ENCODE results near the gene AADACL3. TPM values are rescaled to one million over a fixed set of nuclear protein-coding genes. Genes with fewer than 3 reads are reported as not detected.
"Not testable (repeated sequence)": the region's sequence is repeated elsewhere in the genome, so short reads cannot be mapped to it uniquely, and the experiment has no call there.

Gene AADACL3
- total RNA-seq, 2 donors from 2014 or later, result not detected

DNA sequence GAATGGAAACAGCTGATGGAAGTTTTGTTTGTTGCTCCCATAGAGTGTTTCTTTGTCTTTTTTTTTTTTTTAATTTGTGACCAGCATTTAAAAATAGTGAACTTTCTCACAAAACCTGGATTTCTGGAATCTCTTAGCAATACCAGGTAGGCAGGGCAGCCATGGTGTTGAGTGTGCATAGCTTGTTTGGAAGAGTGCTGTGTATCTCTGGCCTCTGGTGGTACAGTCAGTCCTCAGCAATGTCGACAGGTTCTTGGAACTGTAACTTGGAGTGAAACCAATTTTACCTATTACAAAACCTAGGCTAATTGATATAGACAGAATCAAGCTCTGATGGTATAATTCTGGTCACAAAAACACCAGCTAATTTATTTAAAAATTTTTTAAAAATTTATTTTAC is 6.7 kb downstream of the AADACL3 start:
- Histone ChIP-seq H3K4me3 (no peak overlapping the region), H3K27ac (no peak overlapping the region), H3K27me3 (no peaks in the 10 kb centered on the region), H3K36me3 (no peaks in the 10 kb centered on the region), H3K4me1 (no peaks in the 10 kb centered on the region), H3K9me3 (no peaks in the 10 kb centered on the region)
- TF ChIP-seq, protein P1, sequence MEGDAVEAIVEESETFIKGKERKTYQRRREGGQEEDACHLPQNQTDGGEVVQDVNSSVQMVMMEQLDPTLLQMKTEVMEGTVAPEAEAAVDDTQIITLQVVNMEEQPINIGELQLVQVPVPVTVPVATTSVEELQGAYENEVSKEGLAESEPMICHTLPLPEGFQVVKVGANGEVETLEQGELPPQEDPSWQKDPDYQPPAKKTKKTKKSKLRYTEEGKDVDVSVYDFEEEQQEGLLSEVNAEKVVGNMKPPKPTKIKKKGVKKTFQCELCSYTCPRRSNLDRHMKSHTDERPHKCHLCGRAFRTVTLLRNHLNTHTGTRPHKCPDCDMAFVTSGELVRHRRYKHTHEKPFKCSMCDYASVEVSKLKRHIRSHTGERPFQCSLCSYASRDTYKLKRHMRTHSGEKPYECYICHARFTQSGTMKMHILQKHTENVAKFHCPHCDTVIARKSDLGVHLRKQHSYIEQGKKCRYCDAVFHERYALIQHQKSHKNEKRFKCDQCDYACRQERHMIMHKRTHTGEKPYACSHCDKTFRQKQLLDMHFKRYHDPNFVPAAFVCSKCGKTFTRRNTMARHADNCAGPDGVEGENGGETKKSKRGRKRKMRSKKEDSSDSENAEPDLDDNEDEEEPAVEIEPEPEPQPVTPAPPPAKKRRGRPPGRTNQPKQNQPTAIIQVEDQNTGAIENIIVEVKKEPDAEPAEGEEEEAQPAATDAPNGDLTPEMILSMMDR (IDR thresholded peaks at IDR 0.05), result no peak
- DNase-seq (ENCODE audit: low spot score), result no peak

- H3K27ac ChIP-seq, result no peak overlapping the region
- DNase-seq (ENCODE audit: low spot score), result no peak
- no peak overlapping the region for H3K4me3 ChIP-seq
- TF ChIP-seq, protein P1 (IDR thresholded peaks at IDR 0.05), result no peak
- H3K27me3 ChIP-seq, result no peaks in the 10 kb centered on the region
- H3K4me1 ChIP-seq, result no peaks in the 10 kb centered on the region
- peaks cover 5 to 16% of the 10 kb centered on the region in 2 donors for H3K9me3 ChIP-seq
- H3K36me3 ChIP-seq, result no peaks in the 10 kb centered on the region
Observed at GRCh38 chr1:12728391-12728790, 12.5 kb downstream of the AADACL3 start.

DNA sequence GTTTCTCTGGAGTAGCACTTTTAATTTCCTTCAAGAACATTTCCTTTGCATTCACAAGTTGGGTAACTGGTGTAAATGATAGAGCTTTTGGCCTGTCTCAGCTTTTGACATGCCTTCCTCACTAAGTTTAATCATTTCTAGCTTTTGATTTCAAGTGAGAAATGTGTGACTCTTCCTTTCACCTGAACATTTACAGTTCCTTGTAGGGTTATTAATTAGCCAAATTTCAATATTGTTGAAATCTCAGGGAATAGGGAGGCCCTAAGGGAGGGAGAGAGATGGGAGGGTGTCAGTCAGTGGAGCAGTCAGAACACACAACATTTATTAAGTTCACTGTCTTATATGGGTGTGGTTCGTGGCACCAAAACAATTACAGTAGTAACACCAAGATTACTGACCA is 14.2 kb downstream of the AADACL3 start:
- no peak for DNase-seq (ENCODE audit: low spot score)
- H3K4me3 ChIP-seq, result no peak overlapping the region
- H3K27ac ChIP-seq, result no peak overlapping the region
- TF ChIP-seq, protein P1 (IDR thresholded peaks at IDR 0.05), result no peak
- no peaks in the 10 kb centered on the region for H3K36me3 ChIP-seq
- no peaks in the 10 kb centered on the region for H3K27me3 ChIP-seq
- peaks cover 5 to 16% of the 10 kb centered on the region in 2 donors for H3K9me3 ChIP-seq
- no peaks in the 10 kb centered on the region for H3K4me1 ChIP-seq

- not testable (repeated sequence) for H3K36me3 ChIP-seq; H3K27ac ChIP-seq; H3K4me3 ChIP-seq; DNase-seq (ENCODE audit: low spot score); H3K4me1 ChIP-seq; H3K27me3 ChIP-seq
- H3K9me3 ChIP-seq, result peaks cover 5 to 20% of the 10 kb centered on the region in 2 donors
Observed at GRCh38 chr1:12731084-12731483, 15.2 kb downstream of the AADACL3 start.

DNA sequence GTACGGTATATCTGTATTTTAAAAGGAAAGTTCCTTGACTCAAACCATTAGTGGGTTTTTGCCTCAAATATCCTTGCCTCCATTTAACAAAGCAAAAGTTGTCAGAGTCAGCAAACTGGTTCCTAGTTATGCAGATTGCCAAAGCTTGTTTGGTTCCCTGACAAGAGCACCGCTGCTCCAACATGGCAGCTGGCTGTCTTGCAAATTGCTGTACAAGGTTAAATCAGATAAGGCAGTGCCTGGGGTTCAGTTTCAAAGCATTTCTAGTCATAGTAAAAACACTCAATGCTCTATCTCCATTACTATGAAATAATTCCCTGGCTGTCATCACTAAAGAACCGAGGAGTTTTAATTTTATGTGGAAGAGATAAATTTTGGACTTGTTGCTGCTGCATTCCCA is 18.7 kb downstream of the AADACL3 start:
- H3K27me3 ChIP-seq, result no peaks in the 10 kb centered on the region
- no peaks in the 10 kb centered on the region for H3K36me3 ChIP-seq
- peaks cover 0 to 26% of the 10 kb centered on the region in 2 donors for H3K9me3 ChIP-seq
- DNase-seq (ENCODE audit: low spot score), result no peak
- H3K4me1 ChIP-seq, result no peaks in the 10 kb centered on the region
- H3K4me3 ChIP-seq, result no peak overlapping the region
- H3K27ac ChIP-seq, result no peak overlapping the region
- TF ChIP-seq, protein P1 (IDR thresholded peaks at IDR 0.05), result no peak

DNA sequence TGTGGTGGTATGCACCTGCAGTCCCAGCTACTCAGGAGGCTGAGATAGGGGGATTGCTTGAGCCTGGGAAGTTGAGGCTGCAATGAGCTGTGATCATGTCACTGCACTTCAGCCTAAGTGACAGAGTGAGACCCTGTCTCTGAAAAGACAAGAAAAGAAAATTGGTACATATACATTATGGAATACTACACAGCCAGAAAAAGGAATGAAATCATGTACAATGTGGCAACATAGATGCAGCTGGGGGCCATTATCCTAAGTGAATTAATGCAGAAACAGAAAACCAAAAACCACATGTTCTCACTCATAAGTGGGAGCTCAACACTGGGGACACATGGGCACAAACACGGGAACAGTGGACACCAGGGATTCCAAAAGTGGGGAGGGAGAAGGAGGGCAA is 23.0 kb downstream of the AADACL3 start:
- no peak overlapping the region for H3K27ac ChIP-seq
- no peak overlapping the region for H3K4me3 ChIP-seq
- DNase-seq (ENCODE audit: low spot score), result no peak
- H3K4me1 ChIP-seq, result no peaks in the 10 kb centered on the region
- no peaks in the 10 kb centered on the region for H3K36me3 ChIP-seq
- H3K27me3 ChIP-seq, result no peaks in the 10 kb centered on the region
- H3K9me3 ChIP-seq, result peaks cover 0 to 15% of the 10 kb centered on the region in 2 donors
- TF ChIP-seq, protein P1 (IDR thresholded peaks at IDR 0.05), result no peak
